ENCODE results near the gene TIGD6. TPM values are rescaled to one million over a fixed set of nuclear protein-coding genes. Genes with fewer than 3 reads are reported as not detected.
A peak's percentile ranks its signal among the peaks of the same experiment; 100 is the strongest.

TIGD6 gene
- total and polyA plus RNA-seq, 4 donors = 1.3 to 2.9 (median 2.1) TPM

- WGBS = 69% methylated on average over 4 of the region's 4 CpGs
- Histone ChIP-seq H3K9ac (ENCODE audit: low read depth in 1 of 2, low read length in 2 of 2) (no peak overlapping the region), H3K9me3 (ENCODE audit: control insufficient read depth in 4 of 4, low read length in 3 of 4) (no peaks in the 10 kb centered on the region), H3K4me3 (ENCODE audit: low read depth in 1 of 3, low read length in 3 of 3) (no peak overlapping the region), H3K36me3 (ENCODE audit: control insufficient read depth in 4 of 4, insufficient read depth in 3 of 4, low read depth in 1 of 4, low read length in 3 of 4) (peaks cover 0 to 11% (median 9%) of the 10 kb centered on the region in 4 donors), H3K27me3 (ENCODE audit: control insufficient read depth in 4 of 4, insufficient read depth in 4 of 4, low read length in 3 of 4) (no peaks in the 10 kb centered on the region), H3K27ac (ENCODE audit: low read depth in 1 of 2, low read length in 2 of 2) (no peak overlapping the region), H3K4me1 (ENCODE audit: control insufficient read depth in 4 of 4, insufficient read depth in 4 of 4, low read length in 3 of 4) (no peaks in the 10 kb centered on the region)
- TF ChIP-seq CTCF (IDR thresholded peaks at IDR 0.05; ENCODE audit: low read depth, low read length, missing input control) = peak; percentile 92
- TF ChIP-seq RAD21 (IDR thresholded peaks at IDR 0.05) = peak; percentile 96 to 97
- no peak for TF ChIP-seq REST (IDR thresholded peaks at IDR 0.05)
- DNase-seq (ENCODE audit: low spot score) = peak; percentile 79
Measured at GRCh38 chr5:149990518-149991376, 9.7 kb downstream of the TIGD6 start.

GRCh38 chr5:149988126-149988525 is 12.3 kb downstream of the TIGD6 start:
- TF ChIP-seq YY1 (IDR thresholded peaks at IDR 0.05) (no peak), MAX (IDR thresholded peaks at IDR 0.05) (no peak), CTCF (IDR thresholded peaks at IDR 0.05; ENCODE audit: low read depth, low read length, missing input control) (no peak), REST (IDR thresholded peaks at IDR 0.05) (no peak), FOXA2 (IDR thresholded peaks at IDR 0.05) (no peak), HNF4G (IDR thresholded peaks at IDR 0.05) (no peak), ZBTB33 (IDR thresholded peaks at IDR 0.05) (no peak), SP1 (IDR thresholded peaks at IDR 0.05) (no peak), GABPA (IDR thresholded peaks at IDR 0.05 in 1 of 2, conservative IDR thresholded peaks at IDR 0.05 in 1 of 2) (no peak), ATF3 (IDR thresholded peaks at IDR 0.05) (no peak)
- no peaks in the 10 kb centered on the region for H3K27me3 ChIP-seq (ENCODE audit: control insufficient read depth in 4 of 4, insufficient read depth in 4 of 4, low read length in 3 of 4)
- no peak overlapping the region for H3K9ac ChIP-seq (ENCODE audit: low read depth in 1 of 2, low read length in 2 of 2)
- H3K27ac ChIP-seq (ENCODE audit: low read depth in 1 of 2, low read length in 2 of 2) = no peak overlapping the region
- no peak for DNase-seq (ENCODE audit: low spot score)
- 83% methylated on average over 5 of the region's 5 CpGs for WGBS
- no peaks in the 10 kb centered on the region for H3K4me1 ChIP-seq (ENCODE audit: control insufficient read depth in 4 of 4, insufficient read depth in 4 of 4, low read length in 3 of 4)
- no peak overlapping the region for H3K4me3 ChIP-seq (ENCODE audit: low read depth in 1 of 3, low read length in 3 of 3)
- H3K36me3 ChIP-seq (ENCODE audit: control insufficient read depth in 4 of 4, insufficient read depth in 3 of 4, low read depth in 1 of 4, low read length in 3 of 4) = no peaks in the 10 kb centered on the region
- H3K9me3 ChIP-seq (ENCODE audit: control insufficient read depth in 4 of 4, low read length in 3 of 4) = no peaks in the 10 kb centered on the region
